Measurements from ENCODE around the gene ARAP2.

DNA sequence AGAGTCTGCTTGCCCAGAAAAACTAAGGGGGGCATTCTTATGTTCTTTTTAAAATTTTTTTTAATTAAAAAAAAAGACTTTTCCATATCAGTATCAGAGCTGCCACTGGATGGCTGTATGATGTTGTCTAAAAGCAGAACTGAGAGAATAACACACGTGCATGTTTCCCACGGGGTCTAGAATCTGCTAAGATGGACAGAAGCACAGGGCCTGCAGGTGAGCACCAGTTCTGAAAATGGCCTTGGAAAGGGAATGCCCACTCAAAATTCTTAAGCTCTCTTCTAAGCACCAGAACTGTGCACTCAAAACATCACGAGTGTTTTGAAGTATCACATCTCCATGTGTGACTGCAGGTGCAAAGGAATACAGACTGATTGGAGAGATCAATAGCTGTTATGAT, 61.1 kb downstream of the ARAP2 start:
- TF ChIP-seq EZH2 (IDR thresholded peaks at IDR 0.05; ENCODE audit: low read length) = no peak
- TF ChIP-seq, protein P1, sequence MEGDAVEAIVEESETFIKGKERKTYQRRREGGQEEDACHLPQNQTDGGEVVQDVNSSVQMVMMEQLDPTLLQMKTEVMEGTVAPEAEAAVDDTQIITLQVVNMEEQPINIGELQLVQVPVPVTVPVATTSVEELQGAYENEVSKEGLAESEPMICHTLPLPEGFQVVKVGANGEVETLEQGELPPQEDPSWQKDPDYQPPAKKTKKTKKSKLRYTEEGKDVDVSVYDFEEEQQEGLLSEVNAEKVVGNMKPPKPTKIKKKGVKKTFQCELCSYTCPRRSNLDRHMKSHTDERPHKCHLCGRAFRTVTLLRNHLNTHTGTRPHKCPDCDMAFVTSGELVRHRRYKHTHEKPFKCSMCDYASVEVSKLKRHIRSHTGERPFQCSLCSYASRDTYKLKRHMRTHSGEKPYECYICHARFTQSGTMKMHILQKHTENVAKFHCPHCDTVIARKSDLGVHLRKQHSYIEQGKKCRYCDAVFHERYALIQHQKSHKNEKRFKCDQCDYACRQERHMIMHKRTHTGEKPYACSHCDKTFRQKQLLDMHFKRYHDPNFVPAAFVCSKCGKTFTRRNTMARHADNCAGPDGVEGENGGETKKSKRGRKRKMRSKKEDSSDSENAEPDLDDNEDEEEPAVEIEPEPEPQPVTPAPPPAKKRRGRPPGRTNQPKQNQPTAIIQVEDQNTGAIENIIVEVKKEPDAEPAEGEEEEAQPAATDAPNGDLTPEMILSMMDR (optimal IDR thresholded peaks at IDR 0.05 in 1 of 3, IDR thresholded peaks at IDR 0.05 in 1 of 3, conservative IDR thresholded peaks at IDR 0.05 in 1 of 3; ENCODE audit: extremely low read depth in 1 of 3, insufficient read depth in 2 of 3, low read length in 3 of 3) = no peak

Measured in keratinocyte (primary cell).